CD4-positive, alpha-beta T cell treated with Interleukin-10 for 1 hour (primary cell): ENCODE data around the gene TMUB1.

Experiments
- DNase-seq: peaks from one replicate; pipeline ENCODE4 v3.0.0-alpha.2; 2020

The TMUB1 gene

GRCh38 chr7:151066273-151066974 lies 16.9 kb downstream of the TMUB1 start:
- no peak for DNase-seq

- DNase-seq: no peak
These were observed 17.8 kb downstream of the TMUB1 start for GRCh38 chr7:151065516-151065915.

GRCh38 chr7:151064993-151065392 lies 18.3 kb downstream of the TMUB1 start:
- DNase-seq: no peak

GRCh38 chr7:151064454-151064853 lies 18.8 kb downstream of the TMUB1 start:
- DNase-seq: no peak

- no peak for DNase-seq
These were observed 20.1 kb downstream of the TMUB1 start for GRCh38 chr7:151063212-151063561.

- DNase-seq: no peak
These were observed 20.7 kb downstream of the TMUB1 start for GRCh38 chr7:151062399-151063211.

GRCh38 chr7:151062111-151062398 lies 21.2 kb downstream of the TMUB1 start:
- no peak for DNase-seq

- no peak for DNase-seq
These were observed 21.8 kb downstream of the TMUB1 start for GRCh38 chr7:151061213-151062110.

- DNase-seq: no peak
These were observed 22.7 kb downstream of the TMUB1 start for GRCh38 chr7:151060416-151061212.

- no peak for DNase-seq
These were observed 23.2 kb downstream of the TMUB1 start for GRCh38 chr7:151060113-151060415.

- peak; percentile 75 for DNase-seq
These were observed 23.8 kb downstream of the TMUB1 start, which contains the start of gene SLC4A2 for GRCh38 chr7:151059367-151060112. Gene SLC4A2, plus strand, starts transcription at chr7:151059589. Its CDS starts 2,399 bp downstream, at chr7:151061988.

- DNase-seq: peak; percentile 24
These were observed 24.4 kb downstream of the TMUB1 start for GRCh38 chr7:151058781-151059366.

- DNase-seq: peak; percentile 99
These were observed 25.1 kb downstream of the TMUB1 start for GRCh38 chr7:151057989-151058780.

- no peak for DNase-seq
These were observed 25.7 kb downstream of the TMUB1 start, which contains the start of gene CDK5 for GRCh38 chr7:151057506-151057988. Gene CDK5, minus strand, starts transcription at chr7:151057897. Its CDS starts 49 bp downstream, at chr7:151057848.

GRCh38 chr7:151056666-151057505 lies 26.4 kb downstream of the TMUB1 start:
- DNase-seq: no peak

GRCh38 chr7:151056283-151056665 lies 27.0 kb downstream of the TMUB1 start:
- no peak for DNase-seq

GRCh38 chr7:151053751-151054150 lies 29.5 kb downstream of the TMUB1 start:
- DNase-seq: no peak

- DNase-seq: no peak
These were observed 30.2 kb downstream of the TMUB1 start for GRCh38 chr7:151053096-151053495.

GRCh38 chr7:151051108-151051507 lies 32.2 kb downstream of the TMUB1 start:
- DNase-seq: peak; percentile 60
